IMR-90 (cell line): ENCODE data around the gene EPB41L1. TPM values are rescaled to one million over a fixed set of nuclear protein-coding genes. Genes with fewer than 3 reads are reported as not detected.

Source experiments
- ATAC-seq: fragments of 200-7000 bp; cut with Tn5 transposase; 2 replicates; pipeline ENCODE4 v1.9.1; 2020; ENCODE audit warnings: low read depth, mild to moderate bottlenecking, moderate library complexity
- BruUV-seq: library from RNA; stranded (reverse); fragments of 400-500 nt; replicated peaks from 2 replicates; lab custom pipeline; 2021; lab: Mats Ljungman, UMichigan
- CTCF ChIA-PET: fragments of 300-600 bp; formaldehyde crosslinking; extraction: SDS; loops from one replicate; lab custom pipeline; 2021; ENCODE audit warnings: antibody characterized with exemption; lab: Yijun Ruan, JAX
- POLR2A ChIA-PET: fragments of 300-600 bp; sonication (Branson Sonifier 250); formaldehyde crosslinking; loops from one replicate; lab custom pipeline; 2022; ENCODE audit warnings: antibody characterized with exemption; ENCODE audit not compliant: unreplicated experiment; lab: Charles Lee
- DNase-seq: peaks from one replicate; pipeline ENCODE4 v3.0.0; 2013
- H2AFZ ChIP-seq: replicated peaks from 2 replicates; pipeline ENCODE3; 2013; ENCODE audit warnings: low read length, mild to moderate bottlenecking; ENCODE audit not compliant: poor library complexity
- H2AK5ac ChIP-seq: 2 replicates; pipeline ENCODE4 v1.6.1; 2013; ENCODE audit warnings: low read depth, low read length, inconsistent platforms
- H2AK9ac ChIP-seq: replicated peaks from 2 replicates; pipeline ENCODE3; 2013; ENCODE audit warnings: mild to moderate bottlenecking, low read depth, low read length, moderate library complexity; ENCODE audit not compliant: poor library complexity
- H2BK120ac ChIP-seq: 2 replicates; pipeline ENCODE4 v1.6.1; 2013; ENCODE audit warnings: low read depth, low read length, inconsistent platforms
- H2BK15ac ChIP-seq: 3 replicates; pipeline ENCODE4 v1.6.1; 2013; ENCODE audit warnings: low read depth, low read length, inconsistent platforms
- H2BK20ac ChIP-seq: 2 replicates; pipeline ENCODE4 v1.6.1; 2013; ENCODE audit warnings: low read depth, mild to moderate bottlenecking, inconsistent platforms, low read length, moderate library complexity
- H2BK5ac ChIP-seq: 2 replicates; pipeline ENCODE4 v1.6.1; 2013; ENCODE audit warnings: mild to moderate bottlenecking, low read depth, low read length, inconsistent platforms; ENCODE audit not compliant: poor library complexity, severe bottlenecking
- H3K14ac ChIP-seq: replicated peaks from 2 replicates; pipeline ENCODE4 v1.6.1; 2013; ENCODE audit warnings: low read depth, low read length, inconsistent platforms
- H3K18ac ChIP-seq: 2 replicates; pipeline ENCODE4 v1.6.1; 2013; ENCODE audit warnings: low read depth, low read length, control low read depth
- H3K23ac ChIP-seq: 2 replicates; pipeline ENCODE4 v1.6.1; 2013; ENCODE audit warnings: low read depth, low read length, inconsistent platforms
- H3K27ac ChIP-seq: 2 replicates; pipeline ENCODE4 v1.5.1; 2013; ENCODE audit warnings: mild to moderate bottlenecking, control low read depth, low read length; ENCODE audit not compliant: insufficient read depth
- H3K27me3 ChIP-seq: 2 replicates; pipeline ENCODE4 v1.6.1; 2013; ENCODE audit warnings: low read length; ENCODE audit not compliant: control insufficient read depth, insufficient read depth
- H3K36me3 ChIP-seq: 2 replicates; pipeline ENCODE4 v1.6.1; 2013; ENCODE audit warnings: low read length, mixed read lengths; ENCODE audit not compliant: control insufficient read depth, insufficient read depth
- H3K4ac ChIP-seq: 2 replicates; pipeline ENCODE4 v1.6.1; 2013; ENCODE audit warnings: low read depth, low read length, inconsistent platforms
- H3K4me1 ChIP-seq: 2 replicates; pipeline ENCODE4 v1.6.1; 2013; ENCODE audit warnings: low read length, mixed read lengths; ENCODE audit not compliant: control insufficient read depth, insufficient read depth
- H3K4me2 ChIP-seq: 2 replicates; pipeline ENCODE4 v1.6.1; 2013; ENCODE audit warnings: low read depth, mild to moderate bottlenecking, control low read depth, low read length, moderate library complexity
- H3K4me3 ChIP-seq: 2 replicates; pipeline ENCODE4 v1.5.1; 2013; ENCODE audit warnings: low read depth, mild to moderate bottlenecking, control low read depth, low read length, moderate library complexity; ENCODE audit not compliant: insufficient read depth
- H3K56ac ChIP-seq: 2 replicates; pipeline ENCODE4 v1.6.1; 2013; ENCODE audit warnings: low read length, inconsistent platforms; ENCODE audit not compliant: insufficient read depth; ENCODE audit errors: extremely low read depth
- H3K79me1 ChIP-seq, 2 experiments: 2 replicates each; pipeline ENCODE4 v1.6.1; 2013; ENCODE audit warnings: low read length in 2 of 2, inconsistent platforms in 1 of 2, low read depth in 1 of 2
- H3K9ac ChIP-seq: 2 replicates; pipeline ENCODE4 v1.6.1; 2013; ENCODE audit warnings: low read depth, low read length, control low read depth
- H3K9me1 ChIP-seq: 2 replicates; pipeline ENCODE4 v1.6.1; 2013; ENCODE audit warnings: low read length, inconsistent platforms; ENCODE audit not compliant: insufficient read depth
- H3K9me3 ChIP-seq: 2 replicates; pipeline ENCODE4 v1.6.1; 2013; ENCODE audit warnings: low read length; ENCODE audit not compliant: control insufficient read depth, insufficient read depth
- H4K20me1 ChIP-seq: 2 replicates; pipeline ENCODE4 v1.6.1; 2013; ENCODE audit warnings: low read length, inconsistent platforms; ENCODE audit not compliant: insufficient read depth
- H4K5ac ChIP-seq: 2 replicates; pipeline ENCODE4 v1.6.1; 2013; ENCODE audit warnings: mild to moderate bottlenecking, low read depth, low read length, control low read depth
- H4K8ac ChIP-seq, 2 experiments: 2 replicates each; pipeline ENCODE4 v1.6.1; 2013; ENCODE audit warnings: low read depth in 2 of 2, low read length in 2 of 2, control low read depth in 1 of 2, inconsistent platforms in 1 of 2
- H4K91ac ChIP-seq: 2 replicates; pipeline ENCODE4 v1.6.1; 2013; ENCODE audit warnings: low read depth, low read length, inconsistent platforms; ENCODE audit not compliant: insufficient read depth
- BHLHE40 ChIP-seq: fragments of 150-350 bp; IDR thresholded peaks from 2 replicates; pipeline ENCODE4 v1.6.1; 2016; ENCODE audit warnings: mild to moderate bottlenecking, low read depth, low read length
- MAZ ChIP-seq: IDR thresholded peaks from 2 replicates; pipeline ENCODE4 v1.6.1; 2012; ENCODE audit warnings: low read depth, mild to moderate bottlenecking, low read length, improper control_type of control experiment, moderate library complexity, borderline replicate concordance
- RAD21 ChIP-seq: IDR thresholded peaks from 2 replicates; pipeline ENCODE4 v1.6.1; 2012; ENCODE audit warnings: low read length, improper control_type of control experiment
- SMC3 ChIP-seq: fragments of 150-350 bp; IDR thresholded peaks from 2 replicates; pipeline ENCODE4 v1.6.1; 2016; ENCODE audit warnings: low read depth, mild to moderate bottlenecking, antibody characterized with exemption, low read length, moderate library complexity
- WGBS, 2 experiments: methylation state at CpG; one replicate each; pipeline versions ENCODE4 v1.1.5 to v1.1.7; 2013; ENCODE audit warnings: missing lambda C conversion rate in 2 of 2; ENCODE audit not compliant: insufficient read length in 1 of 2; ENCODE audit errors: extremely low coverage in 2 of 2; 5-methylcytosine and 5-hydroxymethylcytosine counted together
- dilution Hi-C: fragments of 300-500 bp; cut with HindIII; formaldehyde crosslinking; loops from one replicate; pipeline ENCODE4 v1.14.3; 2018; ENCODE audit warnings: low sequenced_read_pairs; ENCODE audit not compliant: unreplicated experiment
- in situ Hi-C: fragments of 300-500 bp; cut with MboI; formaldehyde crosslinking; loops from 3 replicates; pipeline ENCODE4 v1.14.3; 2019; ENCODE audit warnings: low sequenced_read_pairs, inconsistent platforms, mixed read lengths
- intact Hi-C: fragments of 100-400 bp; cut with micrococcal nuclease; formaldehyde crosslinking; loops from 2 replicates; pipeline ENCODE4 v1.10.0; 2022
- polyA plus RNA-seq, 3 experiments: library from polyadenylated mRNA; depleted of rRNA; stranded (reverse); fragments of >200 nt; gene quantifications; 2 replicates each; pipeline ENCODE4 v1.2.3, GENCODE V29; 2012; ENCODE audit warnings: low replicate concordance in 1 of 3
- total RNA-seq: library from RNA; depleted of rRNA; stranded (reverse); fragments of >200 nt; gene quantifications from 2 replicates; pipeline ENCODE4 v1.2.3, GENCODE V29; 2012
- TF ChIP-seq, protein P1 (sequence below): fragments of 150-350 bp; IDR thresholded peaks from 2 replicates; pipeline ENCODE4 v1.6.1; 2017; ENCODE audit warnings: mild to moderate bottlenecking, antibody characterized with exemption, low read length, low read depth
- TF ChIP-seq, protein P2 (sequence below): conservative IDR thresholded peaks from 2 replicates; pipeline ENCODE4 v1.5.1; 2012; ENCODE audit warnings: mild to moderate bottlenecking, low read depth, low read length, improper control_type of control experiment

Gene EPB41L1
- total and polyA plus RNA-seq, 2 of the 4 experiments (the other 2 are of a cell fraction): 12.5 to 33.7 TPM

DNA sequence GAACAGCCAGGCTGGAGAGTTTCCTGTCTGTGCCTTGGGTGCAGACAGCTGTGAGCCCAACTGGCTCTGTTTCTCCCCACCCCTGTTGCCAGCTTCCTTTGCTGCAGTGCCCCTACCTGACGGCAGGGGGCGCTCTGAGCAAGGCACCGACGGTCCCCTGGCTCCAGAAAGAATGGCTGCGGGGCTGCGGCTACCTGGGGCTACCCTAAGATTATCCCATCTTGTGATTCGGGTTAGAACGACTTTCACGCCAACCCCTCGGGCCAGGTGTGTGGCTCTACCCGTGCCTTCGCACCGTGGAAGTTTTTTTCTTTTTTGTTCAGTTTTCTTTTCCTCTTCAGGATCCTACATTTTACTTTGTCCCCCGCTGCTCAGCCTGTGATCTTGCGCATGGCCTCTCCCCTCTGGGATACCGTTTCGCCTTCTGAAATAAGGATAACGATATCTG is 48.4 kb downstream of the EPB41L1 start:
- dilution Hi-C loops (no loop called here), intact Hi-C loops (loop anchor here (1.0 kb wide), 1 partner anchor 236 kb away; no protein-coding TSS in a partner anchor), in situ Hi-C loops (loop anchor here (25.0 kb wide), 1 partner anchor 709 kb away; no protein-coding TSS in a partner anchor)
- Histone ChIP-seq H2AFZ (peak overlapping the region; percentile 63), H2AK9ac (no peak overlapping the region), H3K9ac (no peak overlapping the region), H3K4me3 (no peak overlapping the region), H2AK5ac (no peak overlapping the region), H4K8ac (0 out of 4 replicates have a peak overlapping the region, but pooled peaks of 1 of the 2 experiments have one; percentile 46), H3K14ac (no peak overlapping the region), H2BK120ac (no peak overlapping the region), H3K9me3 (no peaks in the 10 kb centered on the region), H3K18ac (no peak overlapping the region), H3K27me3 (no peaks in the 10 kb centered on the region), H3K56ac (no peak overlapping the region), H3K36me3 (peaks cover 3% of the 10 kb centered on the region; the same call in 1 of the 2 replicates), H3K4ac (no peak overlapping the region), H3K4me2 (no peak overlapping the region), H4K5ac (no peak overlapping the region), H2BK5ac (no peak overlapping the region), H2BK15ac (no peak overlapping the region), H3K23ac (no peak overlapping the region), H4K20me1 (no peaks in the 10 kb centered on the region), H3K9me1 (no peaks in the 10 kb centered on the region), H3K79me1 (no peaks in the 10 kb centered on the region), H2BK20ac (no peak overlapping the region), H4K91ac (no peak overlapping the region), H3K27ac (no peak overlapping the region), H3K4me1 (no peaks in the 10 kb centered on the region)
- ATAC-seq: peak; percentile 76
- TF ChIP-seq SMC3: peak; percentile 75
- TF ChIP-seq, protein P1, sequence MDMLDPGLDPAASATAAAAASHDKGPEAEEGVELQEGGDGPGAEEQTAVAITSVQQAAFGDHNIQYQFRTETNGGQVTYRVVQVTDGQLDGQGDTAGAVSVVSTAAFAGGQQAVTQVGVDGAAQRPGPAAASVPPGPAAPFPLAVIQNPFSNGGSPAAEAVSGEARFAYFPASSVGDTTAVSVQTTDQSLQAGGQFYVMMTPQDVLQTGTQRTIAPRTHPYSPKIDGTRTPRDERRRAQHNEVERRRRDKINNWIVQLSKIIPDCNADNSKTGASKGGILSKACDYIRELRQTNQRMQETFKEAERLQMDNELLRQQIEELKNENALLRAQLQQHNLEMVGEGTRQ: no peak
- peak; percentile 75 for TF ChIP-seq RAD21
- no peak for TF ChIP-seq BHLHE40
- TF ChIP-seq MAZ: peak; percentile 32; the same call in 1 of the 2 replicates
- TF ChIP-seq, protein P2, sequence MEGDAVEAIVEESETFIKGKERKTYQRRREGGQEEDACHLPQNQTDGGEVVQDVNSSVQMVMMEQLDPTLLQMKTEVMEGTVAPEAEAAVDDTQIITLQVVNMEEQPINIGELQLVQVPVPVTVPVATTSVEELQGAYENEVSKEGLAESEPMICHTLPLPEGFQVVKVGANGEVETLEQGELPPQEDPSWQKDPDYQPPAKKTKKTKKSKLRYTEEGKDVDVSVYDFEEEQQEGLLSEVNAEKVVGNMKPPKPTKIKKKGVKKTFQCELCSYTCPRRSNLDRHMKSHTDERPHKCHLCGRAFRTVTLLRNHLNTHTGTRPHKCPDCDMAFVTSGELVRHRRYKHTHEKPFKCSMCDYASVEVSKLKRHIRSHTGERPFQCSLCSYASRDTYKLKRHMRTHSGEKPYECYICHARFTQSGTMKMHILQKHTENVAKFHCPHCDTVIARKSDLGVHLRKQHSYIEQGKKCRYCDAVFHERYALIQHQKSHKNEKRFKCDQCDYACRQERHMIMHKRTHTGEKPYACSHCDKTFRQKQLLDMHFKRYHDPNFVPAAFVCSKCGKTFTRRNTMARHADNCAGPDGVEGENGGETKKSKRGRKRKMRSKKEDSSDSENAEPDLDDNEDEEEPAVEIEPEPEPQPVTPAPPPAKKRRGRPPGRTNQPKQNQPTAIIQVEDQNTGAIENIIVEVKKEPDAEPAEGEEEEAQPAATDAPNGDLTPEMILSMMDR: peak; percentile 91
- WGBS, 2 experiments: 39% methylated on average over 13 of the region's 18 CpGs; no CpG with 5 or more reads in 1 of the 2 experiments
- ChIA-PET POLR2A (no interaction called here), CTCF (interaction anchor here (0.6 to 1.7 kb wide), 18 partner anchors 8 to 830 kb away, joined by 3 to 9 read pairs (median 4); partner anchors contain the start of gene AAR2)
- no TSS peak for BruUV-seq
- peak; percentile 19 for DNase-seq
